GM21737 (cell line): Measurements from ENCODE around the gene LUM.

Experiments used
- ATAC-seq: cut with Tn5 transposase; IDR thresholded peaks from one replicate; pipeline ENCODE4 v1.9.1; 2021; ENCODE audit warnings: mild to moderate bottlenecking, moderate library complexity; ENCODE audit not compliant: unreplicated experiment

Gene LUM

DNA sequence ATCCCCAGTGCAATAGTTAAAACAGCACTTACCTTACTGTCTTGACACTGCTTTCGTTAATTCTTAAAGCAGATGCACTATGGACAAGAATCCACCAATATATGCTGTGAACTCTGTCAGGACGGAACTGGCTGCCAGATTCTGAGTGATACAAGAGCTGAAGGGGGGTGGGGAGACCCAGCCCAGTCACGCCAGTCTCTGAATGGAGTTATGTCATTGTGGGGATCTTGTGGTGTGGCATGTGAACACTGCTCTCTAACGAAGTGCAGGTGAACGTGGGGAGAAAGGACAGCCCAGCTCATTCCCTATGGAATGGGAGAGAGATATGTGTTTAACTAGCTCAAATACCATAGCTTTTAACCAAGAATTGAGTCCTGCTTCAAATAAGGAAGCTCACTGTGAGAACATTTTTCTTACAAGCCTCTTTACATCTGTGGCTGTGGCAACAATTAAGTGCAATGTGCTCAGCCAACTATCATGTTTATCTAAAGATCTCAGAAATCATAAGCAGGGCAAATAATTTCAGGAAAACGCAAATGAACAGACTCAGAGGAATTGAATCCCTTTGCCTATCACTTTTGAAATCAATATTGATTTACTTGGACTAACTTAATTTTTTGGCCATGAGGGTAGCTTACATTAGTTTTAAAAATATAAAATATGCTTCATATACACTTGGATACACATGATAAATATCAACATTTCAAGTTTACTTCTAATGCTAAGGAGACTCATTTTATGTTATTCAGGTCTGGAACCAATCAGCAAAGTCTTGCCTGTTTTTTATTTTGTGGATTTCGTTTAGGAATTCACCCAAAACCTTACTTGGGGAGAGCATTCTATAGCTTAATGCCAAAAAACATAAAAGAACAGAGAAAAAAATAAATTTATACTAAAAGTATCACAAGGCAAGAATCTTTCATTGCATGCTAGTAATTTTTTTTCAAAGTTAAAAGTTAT lies at the start of gene LUM:
LUM (minus strand) TSS at position 129 of the 960 bp plus-strand sequence. CDS start 2,515 bp downstream, outside the sequence.
- no peak for ATAC-seq

DNA sequence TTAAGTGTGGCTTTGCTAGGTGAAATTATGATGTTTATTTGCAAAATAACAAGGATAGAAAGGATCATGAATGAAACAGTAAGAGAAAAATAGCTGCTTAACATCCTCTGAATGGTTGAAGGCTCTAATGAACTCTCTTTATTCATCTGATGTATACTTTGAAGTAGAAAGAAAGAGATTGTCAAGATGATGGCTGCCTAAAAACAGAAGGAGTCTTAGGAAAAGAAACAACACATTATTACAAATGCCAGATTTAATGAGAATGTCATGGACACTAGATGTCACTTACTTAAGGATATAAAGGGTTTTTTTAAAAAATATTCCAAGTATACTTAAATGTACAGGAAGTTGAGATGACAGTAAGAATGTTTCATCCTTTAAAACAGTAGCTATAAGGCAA lies 49.7 kb upstream of the LUM start:
- no peak for ATAC-seq

DNA sequence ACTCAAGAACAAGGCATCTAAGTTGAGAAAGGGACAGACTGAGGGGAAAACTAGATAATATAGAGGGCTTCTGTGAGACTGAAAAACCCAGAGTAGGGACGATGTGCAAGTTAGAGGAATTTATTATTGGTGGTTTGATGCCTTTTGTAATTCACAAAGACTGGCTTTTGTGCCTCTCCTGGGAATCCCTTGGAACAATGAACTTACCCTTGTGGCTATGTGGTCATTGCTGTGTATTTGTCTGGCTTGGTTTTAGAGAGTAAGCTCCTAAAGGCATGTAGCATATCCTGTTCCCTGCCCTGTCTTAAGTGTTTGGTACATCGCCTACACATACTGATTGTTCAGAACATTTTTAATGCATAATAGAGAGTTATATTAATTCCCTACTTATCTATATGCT lies 44.7 kb upstream of the LUM start:
- ATAC-seq: no peak

- no peak for ATAC-seq
Observed at GRCh38 chr12:91154131-91154530, 42.8 kb upstream of the LUM start.

GRCh38 chr12:91144053-91144452 lies 32.8 kb upstream of the LUM start:
- ATAC-seq: no peak

GRCh38 chr12:91143206-91143605 lies 31.9 kb upstream of the LUM start:
- ATAC-seq: no peak

GRCh38 chr12:91142221-91142631 lies 30.9 kb upstream of the LUM start:
- no peak for ATAC-seq

GRCh38 chr12:91140026-91140931 lies 29.0 kb upstream of the LUM start:
- no peak for ATAC-seq

GRCh38 chr12:91139286-91139685 lies 28.0 kb upstream of the LUM start:
- no peak for ATAC-seq

GRCh38 chr12:91138337-91138920 lies 27.1 kb upstream of the LUM start:
- ATAC-seq: no peak

DNA sequence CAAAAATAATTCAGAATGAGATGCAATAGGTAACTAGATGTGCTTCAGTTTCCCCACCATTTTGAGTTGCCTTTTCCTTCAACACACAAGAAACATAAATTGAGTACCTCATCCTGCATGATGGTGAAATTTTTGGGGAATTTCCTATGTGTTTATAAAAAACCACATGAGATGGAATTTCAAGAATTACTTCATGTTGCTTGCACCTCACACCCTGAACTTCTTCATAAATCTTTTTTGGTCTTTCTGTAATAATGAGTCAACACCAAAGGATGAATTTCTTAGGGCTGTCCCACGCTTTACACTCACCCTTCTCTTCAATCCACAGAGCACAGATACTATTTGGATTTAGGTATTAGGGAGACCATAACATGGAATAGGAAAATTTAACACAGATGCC lies 22.6 kb upstream of the LUM start:
- ATAC-seq: no peak

DNA sequence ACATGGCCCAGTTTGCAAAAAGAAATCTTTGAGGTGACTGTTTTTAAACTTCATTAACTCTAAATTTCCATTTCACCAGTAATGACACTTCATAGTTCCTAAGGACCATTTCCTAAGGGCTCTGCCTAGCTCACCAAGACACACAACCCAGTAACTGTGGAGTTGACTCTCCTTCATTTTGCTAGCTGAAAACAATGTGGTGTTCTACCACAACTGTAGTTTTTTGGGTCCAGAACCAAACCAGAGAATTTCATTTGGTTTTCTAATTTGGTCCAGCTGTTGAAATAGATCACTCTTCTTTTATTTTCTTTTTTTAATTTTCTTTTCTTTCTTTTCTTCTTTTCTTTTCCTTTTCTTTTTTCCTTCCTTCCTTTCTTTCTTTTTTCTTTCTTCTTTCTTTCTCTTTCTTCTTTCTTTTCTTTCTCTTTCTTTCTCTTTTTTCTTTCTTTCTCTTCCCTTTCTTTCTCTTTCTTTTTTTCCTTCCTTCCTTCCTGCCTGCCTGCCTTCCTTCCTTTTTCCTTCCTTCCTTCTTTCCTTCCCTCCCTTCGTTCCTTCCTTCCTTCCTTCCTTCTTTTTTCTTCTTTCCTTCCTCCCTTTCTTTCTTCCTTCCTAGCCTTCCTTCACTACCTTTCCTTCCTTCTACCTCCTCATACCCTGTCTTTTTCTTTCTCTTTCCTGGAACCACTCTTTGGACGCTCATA lies 18.5 kb upstream of the LUM start:
- ATAC-seq: no peak

GRCh38 chr12:91127751-91128150 lies 16.5 kb upstream of the LUM start:
- ATAC-seq: no peak

DNA sequence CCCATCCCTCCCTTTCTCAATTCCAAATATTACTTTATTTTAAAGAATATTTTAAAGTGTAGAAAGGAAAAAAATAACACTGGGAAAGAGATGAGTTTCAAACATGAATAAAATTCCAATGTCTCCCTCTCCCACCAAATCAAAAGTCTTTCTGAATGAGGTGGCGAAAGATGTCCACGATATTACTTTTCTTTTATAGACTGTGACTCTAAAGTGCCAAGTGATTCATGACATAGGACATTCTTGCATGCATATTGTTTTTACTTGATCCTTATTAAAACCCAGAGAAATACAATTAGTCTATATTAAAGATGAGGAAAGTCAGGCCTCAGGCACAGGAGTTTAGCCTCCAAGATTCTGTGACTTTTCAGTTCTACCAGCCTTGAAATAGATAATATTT lies 16.0 kb upstream of the LUM start:
- ATAC-seq: no peak

DNA sequence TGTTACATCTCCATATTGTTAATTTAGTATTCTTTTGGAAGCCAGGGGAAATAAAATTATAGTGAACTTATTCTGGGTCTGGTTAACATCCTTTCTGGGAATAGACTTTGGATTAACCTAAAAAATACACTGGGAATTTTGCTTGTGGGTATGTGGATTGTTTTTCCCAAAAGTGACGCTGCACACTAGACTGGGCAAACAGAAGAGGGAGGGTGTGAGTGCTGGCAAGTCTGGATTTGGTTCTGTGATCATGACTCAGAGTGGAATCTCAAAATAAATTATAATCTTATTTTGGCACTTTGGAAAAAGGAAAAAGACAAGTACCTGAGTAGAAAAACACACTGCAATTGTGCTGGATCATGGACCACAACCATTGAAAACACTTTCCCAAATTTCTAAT lies 15.2 kb upstream of the LUM start:
- no peak for ATAC-seq

DNA sequence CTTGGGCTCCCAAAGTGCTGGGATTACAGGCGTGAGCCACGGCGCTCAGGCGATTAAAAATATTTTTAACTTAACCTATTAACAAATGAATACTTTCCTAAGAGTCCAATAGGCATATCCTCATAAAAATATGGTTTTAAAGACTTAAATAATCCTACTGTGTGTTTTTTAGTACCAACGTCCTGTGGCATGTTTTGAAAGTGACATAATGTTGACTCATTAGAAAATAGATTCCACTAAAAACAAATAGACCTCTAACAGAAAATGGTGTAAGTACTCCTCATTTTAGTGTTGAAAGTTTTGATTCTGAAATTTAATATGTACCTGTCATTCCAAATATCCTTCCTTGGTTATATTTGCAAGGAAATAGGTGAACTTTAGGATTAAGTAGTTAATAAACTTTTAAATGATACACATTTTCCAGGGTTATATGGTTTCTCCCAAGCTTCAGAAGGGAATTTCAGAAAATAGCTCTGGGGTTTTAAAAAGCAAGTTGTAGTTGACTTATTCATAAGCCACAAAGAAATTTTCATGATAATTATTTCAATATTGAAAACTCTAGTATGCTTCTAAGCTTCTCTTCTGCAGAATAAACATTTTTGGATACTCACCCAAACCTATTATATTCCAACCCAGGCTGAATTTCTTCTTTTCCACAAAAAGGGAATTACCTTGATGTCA lies 12.1 kb upstream of the LUM start:
- ATAC-seq: no peak

DNA sequence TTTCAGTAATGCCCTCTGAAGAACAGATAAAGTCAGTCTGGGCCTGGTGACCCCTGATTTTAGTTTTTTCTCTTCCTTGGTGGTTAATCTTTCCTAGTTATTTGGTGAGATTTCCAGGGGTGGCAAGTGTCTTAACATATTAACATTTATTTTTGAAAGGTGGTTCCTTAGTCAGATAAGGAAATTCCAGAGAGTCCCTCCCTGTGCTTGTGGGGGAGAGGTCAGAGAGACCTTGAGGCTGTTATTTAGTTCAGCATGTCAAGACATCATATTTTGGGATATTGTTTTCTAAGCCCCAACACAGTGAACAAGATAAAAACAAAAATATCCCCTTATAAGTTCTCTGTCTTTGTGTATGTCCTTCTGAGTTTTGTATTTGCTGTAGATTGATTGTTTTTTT lies 9.5 kb upstream of the LUM start:
- no peak for ATAC-seq

- no peak for ATAC-seq
Observed at GRCh38 chr12:91119089-91119488, 7.8 kb upstream of the LUM start.

DNA sequence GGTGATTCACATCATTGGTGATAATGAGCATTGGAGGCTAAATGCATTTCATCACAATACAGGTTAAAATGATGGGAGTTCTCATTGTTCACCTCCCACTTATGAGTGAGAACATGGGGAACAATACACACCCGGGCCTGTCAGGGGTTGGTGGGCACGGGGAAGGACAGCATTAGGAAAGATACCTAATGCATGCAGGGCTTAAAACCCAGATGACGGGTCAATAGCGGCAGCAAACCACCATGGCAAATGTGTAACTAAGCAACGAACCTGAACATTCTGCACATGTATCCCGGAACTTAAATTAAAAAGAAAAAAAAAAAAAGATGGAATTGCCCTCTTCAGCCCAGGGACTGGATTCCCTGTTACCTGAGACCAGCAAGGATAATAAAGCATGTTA lies 2.3 kb upstream of the LUM start:
- ATAC-seq: no peak

DNA sequence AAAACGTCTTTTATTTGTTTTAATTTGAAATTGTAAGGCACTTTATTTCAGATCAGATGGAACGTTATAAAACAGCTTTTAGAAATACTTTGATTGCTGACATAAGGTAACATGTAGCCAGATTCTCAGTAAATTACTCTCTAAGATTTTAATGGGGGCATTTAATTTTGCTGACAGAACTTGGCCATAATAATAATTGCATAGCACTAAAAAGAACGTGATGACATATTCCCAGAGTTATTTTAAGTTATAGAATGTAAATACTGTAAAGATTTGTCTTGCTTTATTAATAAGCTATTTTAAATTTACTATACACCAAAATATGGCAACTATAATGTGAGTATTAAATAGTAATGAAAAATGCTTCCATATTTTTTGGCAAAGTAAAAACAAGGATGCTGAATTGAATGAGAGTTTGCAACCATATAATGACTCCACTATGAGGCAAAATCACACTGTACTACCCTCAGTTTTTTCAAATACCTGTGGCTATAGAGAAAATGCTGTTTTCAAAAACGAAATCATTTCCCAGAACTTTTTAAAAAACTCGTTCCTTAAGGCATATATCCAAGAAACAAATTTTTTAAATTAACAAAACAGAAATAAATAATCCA lies 876 bp downstream of the LUM start:
- no peak for ATAC-seq
